NCI-H146 (cell line): ENCODE results near the gene ARMC3.
A peak's percentile ranks its signal among the peaks of the same experiment; 100 is the strongest.
"Not testable (repeated sequence)": the region's sequence is repeated elsewhere in the genome, so short reads cannot be mapped to it uniquely, and the experiment has no call there.

Experiments used
- DNase-seq: peaks from one replicate; lab custom pipeline; 2025; lab: John Stamatoyannopoulos, UW

ARMC3 gene, protein sequence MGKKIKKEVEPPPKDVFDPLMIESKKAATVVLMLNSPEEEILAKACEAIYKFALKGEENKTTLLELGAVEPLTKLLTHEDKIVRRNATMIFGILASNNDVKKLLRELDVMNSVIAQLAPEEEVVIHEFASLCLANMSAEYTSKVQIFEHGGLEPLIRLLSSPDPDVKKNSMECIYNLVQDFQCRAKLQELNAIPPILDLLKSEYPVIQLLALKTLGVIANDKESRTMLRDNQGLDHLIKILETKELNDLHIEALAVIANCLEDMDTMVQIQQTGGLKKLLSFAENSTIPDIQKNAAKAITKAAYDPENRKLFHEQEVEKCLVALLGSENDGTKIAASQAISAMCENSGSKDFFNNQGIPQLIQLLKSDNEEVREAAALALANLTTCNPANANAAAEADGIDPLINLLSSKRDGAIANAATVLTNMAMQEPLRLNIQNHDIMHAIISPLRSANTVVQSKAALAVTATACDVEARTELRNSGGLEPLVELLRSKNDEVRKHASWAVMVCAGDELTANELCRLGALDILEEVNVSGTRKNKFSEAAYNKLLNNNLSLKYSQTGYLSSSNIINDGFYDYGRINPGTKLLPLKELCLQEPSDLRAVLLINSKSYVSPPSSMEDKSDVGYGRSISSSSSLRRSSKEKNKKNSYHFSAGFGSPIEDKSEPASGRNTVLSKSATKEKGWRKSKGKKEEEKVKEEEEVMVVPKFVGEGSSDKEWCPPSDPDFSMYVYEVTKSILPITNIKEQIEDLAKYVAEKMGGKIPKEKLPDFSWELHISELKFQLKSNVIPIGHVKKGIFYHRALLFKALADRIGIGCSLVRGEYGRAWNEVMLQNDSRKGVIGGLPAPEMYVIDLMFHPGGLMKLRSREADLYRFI

GRCh38 chr10:22927661-22928403, at the start of gene ARMC3:
Gene ARMC3, plus strand, starts transcription at chr10:22928053. Its CDS starts 3,944 bp downstream, at chr10:22931997.
- peak; percentile 69 for DNase-seq

DNA sequence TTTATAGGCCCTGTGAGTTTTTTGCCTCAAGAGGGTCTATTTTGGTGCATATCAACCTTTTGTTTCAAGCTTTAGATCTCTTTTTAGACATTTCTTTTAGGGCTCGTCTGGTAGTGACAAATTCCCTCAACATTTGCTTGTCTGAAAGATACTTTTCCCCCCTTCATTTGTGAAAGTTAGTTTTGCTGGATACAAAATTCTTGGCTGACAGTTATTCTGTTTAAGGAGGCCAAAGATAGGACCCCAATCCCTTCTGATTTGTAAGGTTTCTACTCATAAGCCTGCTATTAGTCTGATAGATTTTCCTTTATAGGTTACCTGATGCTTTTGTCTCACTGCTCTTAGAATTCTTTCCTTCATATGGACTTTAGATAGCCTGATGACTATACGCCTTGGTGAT, 36.1 kb upstream of the ARMC3 start:
- no peak for DNase-seq

- DNase-seq, result no peak
These were observed 34.1 kb upstream of the ARMC3 start for GRCh38 chr10:22893781-22894180.

- no peak for DNase-seq
These were observed 33.1 kb upstream of the ARMC3 start for GRCh38 chr10:22894714-22895113.

- no peak for DNase-seq
These were observed 32.6 kb upstream of the ARMC3 start for GRCh38 chr10:22895252-22895651.

GRCh38 chr10:22897371-22897770, 30.5 kb upstream of the ARMC3 start:
- DNase-seq, result no peak

GRCh38 chr10:22899307-22899706, 28.5 kb upstream of the ARMC3 start:
- DNase-seq, result no peak

DNA sequence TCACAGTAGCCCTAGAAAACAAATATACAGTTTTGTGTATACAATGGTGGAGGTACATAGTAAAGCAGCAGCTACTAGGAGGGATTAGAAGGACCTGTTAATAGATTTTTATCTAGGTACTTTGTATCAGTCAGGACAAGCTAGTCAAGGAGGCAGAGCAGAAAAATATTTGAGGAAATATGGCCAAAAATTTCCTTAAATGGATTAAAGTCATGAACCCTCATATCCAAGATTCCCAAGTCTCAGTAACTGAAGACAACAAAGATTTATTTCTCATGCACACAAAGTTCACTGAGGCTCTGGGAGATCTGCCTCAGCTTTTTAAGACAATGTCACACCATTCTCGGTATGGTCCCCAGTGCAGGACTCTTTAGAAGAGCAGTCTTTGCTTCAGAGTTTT, 28.1 kb upstream of the ARMC3 start:
- DNase-seq, result no peak

DNA sequence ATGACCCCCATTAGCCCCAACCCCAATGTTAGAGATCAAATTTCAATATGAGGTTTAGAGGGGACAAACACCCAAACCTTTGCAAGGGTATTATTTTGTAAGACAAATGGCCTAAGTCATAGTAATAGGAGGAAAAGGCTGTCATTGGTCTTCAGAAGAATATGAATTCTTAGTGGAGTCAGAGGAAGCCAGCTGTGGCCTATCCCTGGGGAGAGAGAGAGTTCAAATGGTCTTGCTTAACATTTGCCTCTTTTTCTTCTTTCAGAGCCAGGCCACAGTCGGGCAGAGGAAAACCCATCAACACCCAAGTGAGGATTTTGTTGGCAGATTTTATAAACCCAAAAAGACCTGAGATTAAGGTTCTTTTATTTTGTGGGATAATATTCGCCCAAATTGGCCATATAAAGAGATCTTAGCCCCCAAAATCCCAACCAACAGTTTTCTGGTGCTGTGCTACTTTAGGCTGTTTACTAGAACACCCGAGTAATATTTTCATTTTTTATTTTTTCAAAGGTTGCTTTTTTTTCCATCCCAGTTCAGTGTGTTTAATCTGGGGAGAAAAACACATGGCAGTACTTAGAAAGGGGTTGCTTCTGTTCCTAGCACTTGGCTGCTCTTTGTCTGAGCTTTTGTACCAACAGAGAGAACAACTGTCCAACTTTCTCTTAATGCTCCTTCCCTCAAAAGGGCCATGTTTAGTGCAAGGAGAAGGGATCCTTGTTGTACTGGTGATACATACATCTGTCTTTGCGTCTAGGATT, 26.8 kb upstream of the ARMC3 start:
- no peak for DNase-seq

- DNase-seq, result not testable (repeated sequence)
These were observed 25.7 kb upstream of the ARMC3 start for GRCh38 chr10:22902147-22902546.

- no peak for DNase-seq
These were observed 24.2 kb upstream of the ARMC3 start for GRCh38 chr10:22903694-22904093.

GRCh38 chr10:22906767-22907166, 21.1 kb upstream of the ARMC3 start:
- DNase-seq, result no peak

DNA sequence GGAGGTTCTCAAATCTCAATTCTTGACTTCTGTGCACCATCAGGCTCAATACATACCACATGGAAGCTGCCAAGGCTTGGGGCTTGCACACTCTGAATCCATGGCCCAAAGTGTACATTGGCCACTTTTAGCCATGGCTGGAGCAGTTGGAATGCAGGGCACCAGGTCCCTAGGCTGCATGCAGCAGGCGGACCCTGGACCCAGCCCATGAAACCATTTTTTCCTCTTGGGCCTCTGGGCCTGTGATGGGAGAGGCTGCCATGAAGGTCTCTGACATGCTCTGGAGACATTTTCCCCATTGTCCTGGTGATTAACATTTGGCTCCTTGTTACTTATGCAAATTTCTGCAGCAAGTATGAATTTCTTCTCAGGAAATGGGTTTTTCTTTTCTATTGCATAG, 19.0 kb upstream of the ARMC3 start:
- DNase-seq, result no peak

DNA sequence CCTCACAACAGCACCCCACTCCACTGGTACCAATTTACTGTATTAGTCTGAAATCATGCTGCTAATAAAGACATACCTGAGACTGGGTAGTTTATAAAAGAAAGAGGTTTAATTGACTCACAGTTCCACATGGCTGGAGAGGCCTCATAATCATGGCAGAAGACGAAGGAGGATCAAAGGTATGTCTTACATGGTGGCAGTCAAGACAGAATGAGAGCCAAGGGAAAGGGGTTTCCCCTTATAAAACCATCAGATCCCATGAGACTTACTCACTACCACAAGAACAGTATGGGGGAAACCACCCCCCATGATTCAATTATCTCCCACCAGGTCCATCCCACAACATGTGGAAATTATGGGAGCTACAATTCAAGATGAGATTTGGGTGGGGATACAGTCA, 18.2 kb upstream of the ARMC3 start:
- not testable (repeated sequence) for DNase-seq

- DNase-seq, result no peak
These were observed 16.8 kb upstream of the ARMC3 start for GRCh38 chr10:22911067-22911466.

DNA sequence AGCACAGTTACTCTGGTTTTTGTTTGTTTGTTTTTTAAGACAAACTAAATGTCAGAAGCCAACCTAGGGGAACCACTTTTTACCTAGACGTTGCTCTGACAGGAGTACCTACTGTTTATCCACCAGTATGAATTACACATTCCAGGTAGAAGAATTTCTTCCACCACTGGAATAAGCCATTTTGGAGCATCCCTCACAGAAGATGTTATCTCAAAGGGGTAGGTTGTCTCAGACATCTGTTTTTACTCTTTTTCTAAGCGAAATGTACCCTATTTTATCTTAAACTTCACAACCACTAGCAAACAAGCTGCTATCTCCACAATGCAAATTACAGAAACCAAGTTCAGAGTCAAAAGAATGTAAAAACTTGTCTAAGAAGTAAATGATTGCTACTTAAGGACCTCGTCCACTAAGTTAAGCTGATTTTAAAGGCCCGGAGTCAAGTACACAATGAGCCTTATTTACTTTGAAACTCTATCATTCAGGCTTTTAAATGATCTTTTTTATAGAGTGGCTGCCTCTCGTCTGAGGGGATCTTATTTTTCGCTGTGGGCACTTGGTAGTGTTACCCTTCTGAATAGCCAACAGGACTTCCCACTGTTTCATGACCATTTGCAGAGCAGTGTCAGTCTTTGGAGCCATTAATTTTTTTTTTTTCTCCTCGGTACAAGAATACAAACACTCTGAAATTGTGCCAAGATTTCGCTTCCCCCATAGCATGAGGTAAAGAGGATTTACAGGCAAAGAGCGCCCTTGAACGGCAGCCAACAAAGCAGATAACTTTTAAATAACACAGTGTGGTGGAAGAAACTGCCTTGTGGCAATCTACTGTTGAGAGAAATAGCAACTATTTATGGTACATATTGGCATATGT, 15.7 kb upstream of the ARMC3 start:
- DNase-seq, result no peak

- no peak for DNase-seq
These were observed 15.0 kb upstream of the ARMC3 start for GRCh38 chr10:22912763-22913384.

- no peak for DNase-seq
These were observed 14.3 kb upstream of the ARMC3 start for GRCh38 chr10:22913474-22914092.

- no peak for DNase-seq
These were observed 12.5 kb upstream of the ARMC3 start for GRCh38 chr10:22915314-22915713.

- DNase-seq, result no peak
These were observed 2.8 kb upstream of the ARMC3 start for GRCh38 chr10:22925088-22925487.
